ENCODE results near the gene FOXA2. TPM values are rescaled to one million over a fixed set of nuclear protein-coding genes. Genes with fewer than 3 reads are reported as not detected.

FOXA2 gene
- total RNA-seq, 1 donor from 2014 or later: not detected

DNA sequence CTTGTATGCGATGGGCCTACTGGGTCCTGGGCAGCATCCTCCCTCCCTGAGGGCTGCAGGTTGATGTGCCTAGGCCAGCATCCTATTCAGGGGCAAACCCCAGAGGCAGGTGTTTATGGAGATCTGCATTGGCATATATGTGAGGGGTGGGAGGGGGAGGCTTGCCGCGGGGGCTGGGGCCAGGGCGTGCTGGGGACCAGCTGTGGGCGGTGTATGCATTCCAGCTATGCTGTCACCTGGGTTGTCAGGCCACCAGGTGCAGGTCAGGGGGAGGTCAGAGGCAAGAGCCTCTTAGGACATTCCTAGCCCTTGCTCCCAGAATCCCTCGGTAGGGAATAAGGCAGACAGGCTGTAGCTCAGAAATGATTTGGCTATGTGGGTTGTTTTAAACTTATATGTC is 11.9 kb downstream of the FOXA2 start:
- H3K4me3 Mint-ChIP-seq: no peak overlapping the region
- no peaks in the 10 kb centered on the region for H3K4me1 Mint-ChIP-seq (ENCODE audit: low read depth)
- H3K36me3 Mint-ChIP-seq (ENCODE audit: low read depth): no peaks in the 10 kb centered on the region
- DNase-seq (ENCODE audit: low spot score): no peak
- H3K27me3 Mint-ChIP-seq (ENCODE audit: insufficient read depth): peaks cover 63% of the 10 kb centered on the region
- intact Hi-C loops (cut with micrococcal nuclease): loop anchor here (10.0 kb wide), 1 partner anchor 1178 kb away; the partner anchor contains the start of gene NKX2-4
- H3K27ac Mint-ChIP-seq: no peak overlapping the region
- no peaks in the 10 kb centered on the region for H3K9me3 Mint-ChIP-seq

DNA sequence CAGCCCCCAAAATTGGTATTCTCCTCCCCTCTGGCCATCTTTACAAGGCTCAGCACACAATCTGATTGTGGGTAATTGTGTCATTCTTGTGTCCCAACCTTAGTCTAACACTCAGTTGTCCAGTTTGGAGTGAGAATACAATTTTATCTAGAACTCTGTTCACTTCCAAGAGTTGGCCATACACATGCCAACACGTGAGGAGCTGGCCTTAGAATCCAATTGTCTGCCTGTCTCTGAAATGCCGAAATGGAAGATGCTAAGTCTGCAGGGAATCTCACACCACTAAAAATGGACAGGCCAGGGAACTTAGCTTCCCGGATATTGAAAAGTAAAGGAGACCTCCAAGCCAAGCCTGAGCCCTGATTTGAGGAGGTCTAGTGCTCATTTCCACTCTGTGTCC is 12.3 kb downstream of the FOXA2 start:
- H3K9me3 Mint-ChIP-seq: no peaks in the 10 kb centered on the region
- no peak overlapping the region for H3K27ac Mint-ChIP-seq
- no peak overlapping the region for H3K4me3 Mint-ChIP-seq
- no peaks in the 10 kb centered on the region for H3K4me1 Mint-ChIP-seq (ENCODE audit: low read depth)
- H3K27me3 Mint-ChIP-seq (ENCODE audit: insufficient read depth): peaks cover 66% of the 10 kb centered on the region
- no peaks in the 10 kb centered on the region for H3K36me3 Mint-ChIP-seq (ENCODE audit: low read depth)
- intact Hi-C loops (cut with micrococcal nuclease): loop anchor here (10.0 kb wide), 1 partner anchor 1177 kb away; the partner anchor contains the start of gene NKX2-4
- DNase-seq (ENCODE audit: low spot score): no peak

DNA sequence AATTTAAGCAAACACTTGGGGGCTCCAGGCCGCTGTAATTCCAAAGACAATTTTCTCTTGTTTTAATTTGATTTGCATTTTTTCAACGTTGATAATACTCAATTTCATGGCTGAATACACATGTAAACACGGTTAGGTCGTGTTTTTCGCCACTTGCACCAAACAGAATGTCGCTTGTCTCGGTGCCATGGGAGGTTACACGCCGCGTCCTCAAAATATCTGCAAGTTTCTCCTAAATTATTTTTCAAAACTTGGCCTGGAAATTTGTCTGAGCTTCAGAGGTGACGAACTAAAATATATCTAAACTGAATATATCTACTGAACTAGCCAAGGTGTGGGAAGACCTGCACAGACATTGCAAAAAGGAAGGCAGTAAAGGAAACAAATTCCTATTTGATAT is 15.0 kb downstream of the FOXA2 start:
- Mint-ChIP-seq H3K27me3 (ENCODE audit: insufficient read depth) (peaks cover 61% of the 10 kb centered on the region), H3K4me3 (no peak overlapping the region), H3K27ac (no peak overlapping the region), H3K9me3 (no peaks in the 10 kb centered on the region), H3K36me3 (ENCODE audit: low read depth) (no peaks in the 10 kb centered on the region), H3K4me1 (ENCODE audit: low read depth) (no peaks in the 10 kb centered on the region)
- intact Hi-C loops (cut with micrococcal nuclease): loop anchor here (1.0 to 5.0 kb wide), 2 partner anchors 8 to 867 kb away; no protein-coding TSS in a partner anchor
- DNase-seq (ENCODE audit: low spot score): no peak

DNA sequence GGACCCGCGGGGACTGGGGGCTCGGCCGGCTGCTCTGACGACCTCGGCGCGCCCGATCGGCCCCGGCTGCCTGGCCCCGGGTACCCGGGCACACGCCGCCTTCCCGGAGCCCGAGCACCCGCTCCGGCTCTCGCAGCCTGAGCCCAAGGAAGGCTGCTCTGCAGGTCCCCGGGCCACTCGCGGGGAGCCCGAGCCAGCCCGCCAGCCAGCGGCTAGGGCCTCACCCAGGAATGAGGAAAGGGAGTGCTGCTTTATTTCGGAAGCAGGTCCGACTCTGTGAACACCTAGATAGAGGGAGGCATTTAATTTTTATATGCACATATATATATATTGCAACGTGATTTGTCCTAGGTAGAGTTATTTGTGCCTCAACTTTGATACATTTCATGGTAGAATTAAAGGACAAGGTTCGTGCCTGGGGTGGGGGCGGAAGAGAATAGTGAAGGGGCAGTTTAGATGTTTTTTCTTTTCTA is 15.5 kb downstream of the FOXA2 start:
- H3K4me1 Mint-ChIP-seq (ENCODE audit: low read depth): no peaks in the 10 kb centered on the region
- no peaks in the 10 kb centered on the region for H3K9me3 Mint-ChIP-seq
- no peak overlapping the region for H3K4me3 Mint-ChIP-seq
- H3K27me3 Mint-ChIP-seq (ENCODE audit: insufficient read depth): peaks cover 65% of the 10 kb centered on the region
- intact Hi-C loops (cut with micrococcal nuclease): loop anchor here (1.0 to 5.0 kb wide), 2 partner anchors 8 to 867 kb away; no protein-coding TSS in a partner anchor
- no peak for DNase-seq (ENCODE audit: low spot score)
- no peak overlapping the region for H3K27ac Mint-ChIP-seq
- no peaks in the 10 kb centered on the region for H3K36me3 Mint-ChIP-seq (ENCODE audit: low read depth)

GRCh38 chr20:22567944-22568871 is 16.2 kb downstream of the FOXA2 start:
- intact Hi-C loops (cut with micrococcal nuclease): loop anchor here (5.0 kb wide), 1 partner anchor 866 kb away; no protein-coding TSS in a partner anchor
- Mint-ChIP-seq H3K27ac (no peak overlapping the region), H3K4me1 (ENCODE audit: low read depth) (no peaks in the 10 kb centered on the region), H3K27me3 (ENCODE audit: insufficient read depth) (peaks cover 72% of the 10 kb centered on the region), H3K4me3 (no peak overlapping the region), H3K36me3 (ENCODE audit: low read depth) (no peaks in the 10 kb centered on the region), H3K9me3 (no peaks in the 10 kb centered on the region)
- no peak for DNase-seq (ENCODE audit: low spot score)

GRCh38 chr20:22566876-22567658 is 17.3 kb downstream of the FOXA2 start:
- Mint-ChIP-seq H3K27ac (no peak overlapping the region), H3K4me3 (no peak overlapping the region)

GRCh38 chr20:22563062-22563965 is 21.1 kb downstream of the FOXA2 start:
- Mint-ChIP-seq H3K27me3 (ENCODE audit: insufficient read depth) (peaks cover 72% of the 10 kb centered on the region), H3K4me3 (no peak overlapping the region), H3K36me3 (ENCODE audit: low read depth) (no peaks in the 10 kb centered on the region), H3K27ac (no peak overlapping the region), H3K9me3 (no peaks in the 10 kb centered on the region), H3K4me1 (ENCODE audit: low read depth) (no peaks in the 10 kb centered on the region)
- intact Hi-C loops (cut with micrococcal nuclease): no loop called here
- no peak for DNase-seq (ENCODE audit: low spot score)

More at GRCh38 chr20:22566876-22567658, 17.3 kb downstream of the FOXA2 start:
- intact Hi-C loops (cut with micrococcal nuclease): loop anchor here (5.0 kb wide), 1 partner anchor 865 kb away; no protein-coding TSS in a partner anchor
- Mint-ChIP-seq H3K36me3 (ENCODE audit: low read depth) (no peaks in the 10 kb centered on the region), H3K9me3 (no peaks in the 10 kb centered on the region), H3K27me3 (ENCODE audit: insufficient read depth) (peaks cover 75% of the 10 kb centered on the region), H3K4me1 (ENCODE audit: low read depth) (no peaks in the 10 kb centered on the region)
- no peak for DNase-seq (ENCODE audit: low spot score)

- DNase-seq (ENCODE audit: low spot score): no peak
- intact Hi-C loops (cut with micrococcal nuclease): no loop called here
- H3K27me3 Mint-ChIP-seq (ENCODE audit: insufficient read depth): peaks cover 65% of the 10 kb centered on the region
These were observed 21.8 kb downstream of the FOXA2 start for GRCh38 chr20:22562620-22563019.

GRCh38 chr20:22561965-22562577 is 22.3 kb downstream of the FOXA2 start:
- DNase-seq (ENCODE audit: low spot score): no peak
- intact Hi-C loops (cut with micrococcal nuclease): no loop called here
- Mint-ChIP-seq H3K36me3 (ENCODE audit: low read depth) (no peaks in the 10 kb centered on the region), H3K27me3 (ENCODE audit: insufficient read depth) (peaks cover 60% of the 10 kb centered on the region), H3K4me3 (no peak overlapping the region), H3K27ac (no peak overlapping the region), H3K9me3 (no peaks in the 10 kb centered on the region), H3K4me1 (ENCODE audit: low read depth) (no peaks in the 10 kb centered on the region)

More at GRCh38 chr20:22562620-22563019, 21.8 kb downstream of the FOXA2 start:
- Mint-ChIP-seq H3K4me1 (ENCODE audit: low read depth) (no peaks in the 10 kb centered on the region), H3K9me3 (no peaks in the 10 kb centered on the region), H3K27ac (no peak overlapping the region), H3K36me3 (ENCODE audit: low read depth) (no peaks in the 10 kb centered on the region), H3K4me3 (no peak overlapping the region)

- intact Hi-C loops (cut with micrococcal nuclease): no loop called here
- Mint-ChIP-seq H3K36me3 (ENCODE audit: low read depth) (no peaks in the 10 kb centered on the region), H3K27me3 (ENCODE audit: insufficient read depth) (peaks cover 48% of the 10 kb centered on the region)
These were observed 23.6 kb downstream of the FOXA2 start for GRCh38 chr20:22560817-22561216.

GRCh38 chr20:22559711-22560318 is 24.6 kb downstream of the FOXA2 start:
- Mint-ChIP-seq H3K36me3 (ENCODE audit: low read depth) (no peaks in the 10 kb centered on the region), H3K27ac (no peak overlapping the region), H3K4me1 (ENCODE audit: low read depth) (no peaks in the 10 kb centered on the region), H3K4me3 (no peak overlapping the region), H3K27me3 (ENCODE audit: insufficient read depth) (peaks cover 42% of the 10 kb centered on the region), H3K9me3 (no peaks in the 10 kb centered on the region)
- no peak for DNase-seq (ENCODE audit: low spot score)
- intact Hi-C loops (cut with micrococcal nuclease): no loop called here

More at GRCh38 chr20:22560817-22561216, 23.6 kb downstream of the FOXA2 start:
- Mint-ChIP-seq H3K4me3 (no peak overlapping the region), H3K9me3 (no peaks in the 10 kb centered on the region), H3K4me1 (ENCODE audit: low read depth) (no peaks in the 10 kb centered on the region), H3K27ac (no peak overlapping the region)
- no peak for DNase-seq (ENCODE audit: low spot score)
